WTC11 (cell line): ENCODE measurements around the gene NXN. TPM values are rescaled to one million over a fixed set of nuclear protein-coding genes. Genes with fewer than 3 reads are reported as not detected.
A peak's percentile ranks its signal among the peaks of the same experiment; 100 is the strongest.
"Not testable (repeated sequence)": the region's sequence is repeated elsewhere in the genome, so short reads cannot be mapped to it uniquely, and the experiment has no call there.

Experiments used
- ATAC-seq: fragments of 200-7000 bp; cut with Tn5 transposase; 2 replicates; pipeline ENCODE4 v1.10.0; 2021; ENCODE audit warnings: mild to moderate bottlenecking, moderate library complexity
- CTCF ChIA-PET: fragments of 300-600 bp; sonication (Branson Sonifier 250); formaldehyde crosslinking; loops from one replicate; lab custom pipeline; 2021; ENCODE audit warnings: antibody characterized with exemption; lab: Charles Lee
- POLR2A ChIA-PET: fragments of 350-600 bp; sonication (Branson Sonifier 250); formaldehyde crosslinking; loops from one replicate; lab custom pipeline; 2021; ENCODE audit warnings: antibody characterized with exemption; lab: Charles Lee
- DNase-seq: peaks from one replicate; pipeline ENCODE4 v3.0.0; 2021; ENCODE audit warnings: low spot score
- H3K27ac Mint-ChIP-seq: 2 replicates; pipeline ENCODE4 v1.8.0; 2021; ENCODE audit warnings: mixed read lengths
- H3K27me3 Mint-ChIP-seq: 2 replicates; pipeline ENCODE4 v1.8.0; 2021; ENCODE audit warnings: low read depth, mild to moderate bottlenecking, moderate library complexity, mixed read lengths
- H3K36me3 Mint-ChIP-seq: 2 replicates; pipeline ENCODE4 v1.8.0; 2021; ENCODE audit warnings: mixed read lengths
- H3K4me1 Mint-ChIP-seq: 2 replicates; pipeline ENCODE4 v1.8.0; 2022; ENCODE audit warnings: mixed read lengths
- H3K4me3 Mint-ChIP-seq: 2 replicates; pipeline ENCODE4 v1.8.0; 2021; ENCODE audit warnings: mild to moderate bottlenecking, moderate library complexity, mixed read lengths
- H3K9me3 Mint-ChIP-seq: 2 replicates; pipeline ENCODE4 v1.8.0; 2021; ENCODE audit warnings: mixed read lengths
- ATF1 ChIP-seq: sonication (generic); formaldehyde crosslinking; IDR thresholded peaks from 2 replicates; pipeline ENCODE4 v1.8.1; 2023; ENCODE audit warnings: mild to moderate bottlenecking, moderate library complexity, missing genetic modification reagents
- CBFB ChIP-seq: sonication (generic); formaldehyde crosslinking; IDR thresholded peaks from 2 replicates; pipeline ENCODE4 v1.8.1; 2022; ENCODE audit warnings: mild to moderate bottlenecking, low read depth, missing genetic modification reagents
- CREB1 ChIP-seq: sonication (generic); formaldehyde crosslinking; IDR thresholded peaks from 2 replicates; pipeline ENCODE4 v1.8.0; 2023; ENCODE audit warnings: mild to moderate bottlenecking, missing genetic modification reagents
- EMX1 ChIP-seq: fragments of 250-450 bp; sonication (Bioruptor Pico); IDR thresholded peaks from 2 replicates; pipeline ENCODE4 v1.8.0; 2021; ENCODE audit warnings: mild to moderate bottlenecking
- ESRRA ChIP-seq: sonication (generic); formaldehyde crosslinking; IDR thresholded peaks from 2 replicates; pipeline ENCODE4 v1.8.1; 2022; ENCODE audit warnings: mild to moderate bottlenecking, missing genetic modification reagents, borderline replicate concordance
- ETV6 ChIP-seq: sonication (generic); formaldehyde crosslinking; IDR thresholded peaks from 2 replicates; pipeline ENCODE4 v1.8.1; 2022; ENCODE audit warnings: mild to moderate bottlenecking, missing genetic modification reagents
- GTF2I ChIP-seq: fragments of 250-450 bp; sonication (Bioruptor Pico); conservative IDR thresholded peaks from 2 replicates; pipeline ENCODE4 v1.4.0; 2021; ENCODE audit warnings: mild to moderate bottlenecking
- JAZF1 ChIP-seq: fragments of 250-450 bp; sonication (Bioruptor Pico); IDR thresholded peaks from 2 replicates; pipeline ENCODE4 v1.9.0; 2021; ENCODE audit warnings: moderate library complexity, mild to moderate bottlenecking, inconsistent platforms
- JUN ChIP-seq: sonication (generic); formaldehyde crosslinking; IDR thresholded peaks from 2 replicates; pipeline ENCODE4 v1.8.0; 2023; ENCODE audit warnings: mild to moderate bottlenecking, missing genetic modification reagents
- KAT7 ChIP-seq: sonication (generic); formaldehyde crosslinking; IDR thresholded peaks from 2 replicates; pipeline ENCODE4 v1.8.1; 2023; ENCODE audit warnings: missing genetic modification reagents, mild to moderate bottlenecking, borderline replicate concordance
- MXD4 ChIP-seq: fragments of 250-450 bp; sonication (Bioruptor Pico); IDR thresholded peaks from 2 replicates; pipeline ENCODE4 v1.8.0; 2021; ENCODE audit warnings: mild to moderate bottlenecking, moderate library complexity, borderline replicate concordance
- NFATC4 ChIP-seq: fragments of 250-450 bp; sonication (Bioruptor Pico); IDR thresholded peaks from 2 replicates; pipeline ENCODE4 v1.9.0; 2021; ENCODE audit warnings: mild to moderate bottlenecking
- NFE2L1 ChIP-seq: sonication (generic); formaldehyde crosslinking; IDR thresholded peaks from 2 replicates; pipeline ENCODE4 v1.8.1; 2023; ENCODE audit warnings: missing genetic modification reagents
- NR1H2 ChIP-seq: sonication (generic); formaldehyde crosslinking; IDR thresholded peaks from 2 replicates; pipeline ENCODE4 v1.9.0; 2021; ENCODE audit warnings: mild to moderate bottlenecking, moderate library complexity, missing genetic modification reagents
- NR2C2 ChIP-seq: sonication (generic); formaldehyde crosslinking; IDR thresholded peaks from 2 replicates; pipeline ENCODE4 v1.8.0; 2022; ENCODE audit warnings: mild to moderate bottlenecking, missing genetic modification reagents
- SMAD3 ChIP-seq: sonication (generic); formaldehyde crosslinking; IDR thresholded peaks from 2 replicates; pipeline ENCODE4 v1.8.0; 2022; ENCODE audit warnings: missing genetic modification reagents, mild to moderate bottlenecking, borderline replicate concordance
- TP53 ChIP-seq: sonication (generic); formaldehyde crosslinking; IDR thresholded peaks from 2 replicates; pipeline ENCODE4 v1.8.1; 2023; ENCODE audit warnings: mild to moderate bottlenecking, missing genetic modification reagents
- ZNF121 ChIP-seq: sonication (generic); formaldehyde crosslinking; IDR thresholded peaks from 2 replicates; pipeline ENCODE4 v1.8.0; 2023; ENCODE audit warnings: missing genetic modification reagents
- ZNF232 ChIP-seq: sonication (generic); formaldehyde crosslinking; IDR thresholded peaks from 2 replicates; pipeline ENCODE4 v1.8.0; 2022; ENCODE audit warnings: mild to moderate bottlenecking, missing genetic modification reagents
- ZNF263 ChIP-seq: sonication (generic); formaldehyde crosslinking; IDR thresholded peaks from 2 replicates; pipeline ENCODE4 v1.8.1; 2022; ENCODE audit warnings: low read depth, mild to moderate bottlenecking, moderate library complexity, missing genetic modification reagents
- ZNF416 ChIP-seq: fragments of 250-450 bp; sonication (Bioruptor Pico); IDR thresholded peaks from 2 replicates; pipeline ENCODE4 v1.9.0; 2021; ENCODE audit warnings: mild to moderate bottlenecking, inconsistent platforms
- ZSCAN18 ChIP-seq: fragments of 250-450 bp; sonication (Bioruptor Pico); IDR thresholded peaks from 2 replicates; pipeline ENCODE4 v2.1.2; 2022; ENCODE audit warnings: mild to moderate bottlenecking, moderate library complexity
- total RNA-seq: library from RNA; stranded (reverse); gene quantifications from 3 replicates; pipeline ENCODE4 v1.2.3, GENCODE V29; 2021
- TF ChIP-seq, protein P1 (sequence below): sonication (generic); formaldehyde crosslinking; IDR thresholded peaks from 2 replicates; pipeline ENCODE4 v1.8.0; 2022; ENCODE audit warnings: mild to moderate bottlenecking, missing genetic modification reagents
- TF ChIP-seq, protein P2 (sequence below): sonication (generic); formaldehyde crosslinking; IDR thresholded peaks from 2 replicates; pipeline ENCODE4 v1.8.1; 2022; ENCODE audit warnings: low read depth, mild to moderate bottlenecking, moderate library complexity, missing genetic modification reagents, borderline replicate concordance
- TF ChIP-seq, protein P3 (sequence below): fragments of 250-450 bp; sonication (Bioruptor Pico); IDR thresholded peaks from 2 replicates; pipeline ENCODE4 v1.9.0; 2021; ENCODE audit warnings: mild to moderate bottlenecking
- TF ChIP-seq, protein P4 (sequence below): sonication (generic); formaldehyde crosslinking; IDR thresholded peaks from 2 replicates; pipeline ENCODE4 v1.8.0; 2022; ENCODE audit warnings: mild to moderate bottlenecking, missing genetic modification reagents
- TF ChIP-seq, protein P5 (sequence below): sonication (generic); formaldehyde crosslinking; IDR thresholded peaks from 2 replicates; pipeline ENCODE4 v1.8.1; 2023; ENCODE audit warnings: mild to moderate bottlenecking, missing genetic modification reagents

NXN gene
- total RNA-seq, 1 experiment from 2014 or later, result 96.8 TPM

DNA sequence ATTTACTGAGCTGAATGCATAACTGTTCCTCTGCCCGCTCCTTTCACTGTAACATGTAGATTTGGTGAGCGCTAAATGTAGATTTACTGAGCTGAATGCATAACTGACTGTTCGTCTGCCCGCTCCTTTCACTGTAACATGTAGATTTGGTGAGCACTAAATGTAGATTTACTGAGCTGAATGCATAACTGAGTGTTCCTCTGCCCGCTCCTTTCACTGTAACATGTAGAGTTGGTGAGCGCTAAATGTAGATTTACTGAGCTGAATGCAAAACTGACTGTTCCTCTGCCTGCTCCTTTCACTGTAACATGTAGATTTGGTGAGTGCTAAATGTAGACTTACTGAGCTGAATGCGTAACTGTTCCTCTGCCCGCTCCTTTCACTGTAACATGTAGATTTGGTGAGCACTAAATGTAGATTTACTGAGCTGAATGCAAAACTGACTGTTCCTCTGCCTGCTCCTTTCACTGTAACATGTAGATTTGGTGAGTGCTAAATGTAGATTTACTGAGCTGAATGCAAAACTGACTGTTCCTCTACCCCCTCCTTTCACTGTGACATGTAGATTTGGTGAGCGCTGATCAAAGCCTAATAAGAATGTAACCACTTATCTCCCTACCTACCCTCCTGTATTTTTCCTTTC is 224.1 kb downstream of the NXN start:
- CTCF ChIA-PET, result interaction anchor here (0.9 to 2.1 kb wide), 4 partner anchors 124 to 243 kb away, joined by 3 to 8 read pairs (median 4); partner anchors contain the start of genes NXN and TIMM22
- ATAC-seq, H3K27me3 Mint-ChIP-seq: not testable (repeated sequence)

GRCh38 chr17:753418-753817 is 226.2 kb downstream of the NXN start:
- POLR2A ChIA-PET, result no interaction called here
- Mint-ChIP-seq H3K4me1 (peaks cover 25% of the 10 kb centered on the region), H3K36me3 (peaks cover 44% of the 10 kb centered on the region), H3K27me3 (no peaks in the 10 kb centered on the region), H3K9me3 (peaks cover 27% of the 10 kb centered on the region)
- CTCF ChIA-PET, result interaction anchor here (1.4 to 2.1 kb wide), 2 partner anchors 55 to 243 kb away, joined by 4 to 10 read pairs (median 8); partner anchors contain the start of gene TIMM22
- no peak for ATAC-seq
- TF ChIP-seq, protein P1, sequence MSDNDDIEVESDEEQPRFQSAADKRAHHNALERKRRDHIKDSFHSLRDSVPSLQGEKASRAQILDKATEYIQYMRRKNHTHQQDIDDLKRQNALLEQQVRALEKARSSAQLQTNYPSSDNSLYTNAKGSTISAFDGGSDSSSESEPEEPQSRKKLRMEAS, result no peak
- no peak for TF ChIP-seq ETV6 (CRISPR knock-in tag)
- TF ChIP-seq ZSCAN18 (CRISPR knock-in tag), result no peak
- TF ChIP-seq, protein P2, sequence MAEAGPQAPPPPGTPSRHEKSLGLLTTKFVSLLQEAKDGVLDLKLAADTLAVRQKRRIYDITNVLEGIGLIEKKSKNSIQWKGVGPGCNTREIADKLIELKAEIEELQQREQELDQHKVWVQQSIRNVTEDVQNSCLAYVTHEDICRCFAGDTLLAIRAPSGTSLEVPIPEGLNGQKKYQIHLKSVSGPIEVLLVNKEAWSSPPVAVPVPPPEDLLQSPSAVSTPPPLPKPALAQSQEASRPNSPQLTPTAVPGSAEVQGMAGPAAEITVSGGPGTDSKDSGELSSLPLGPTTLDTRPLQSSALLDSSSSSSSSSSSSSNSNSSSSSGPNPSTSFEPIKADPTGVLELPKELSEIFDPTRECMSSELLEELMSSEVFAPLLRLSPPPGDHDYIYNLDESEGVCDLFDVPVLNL, result no peak
- no peak for TF ChIP-seq CREB1
- TF ChIP-seq ESRRA (CRISPR knock-in tag), result no peak
- no peak for TF ChIP-seq EMX1 (CRISPR knock-in tag)
- TF ChIP-seq CBFB, result no peak
- TF ChIP-seq NR2C2 (CRISPR knock-in tag), result no peak
- no peak for TF ChIP-seq ZNF416 (CRISPR knock-in tag)
- TF ChIP-seq, protein P3, sequence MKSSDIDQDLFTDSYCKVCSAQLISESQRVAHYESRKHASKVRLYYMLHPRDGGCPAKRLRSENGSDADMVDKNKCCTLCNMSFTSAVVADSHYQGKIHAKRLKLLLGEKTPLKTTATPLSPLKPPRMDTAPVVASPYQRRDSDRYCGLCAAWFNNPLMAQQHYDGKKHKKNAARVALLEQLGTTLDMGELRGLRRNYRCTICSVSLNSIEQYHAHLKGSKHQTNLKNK (CRISPR knock-in tag), result no peak
- no peak for TF ChIP-seq NFE2L1 (CRISPR knock-in tag)
- TF ChIP-seq ZNF263 (CRISPR knock-in tag), result no peak
- no peak for TF ChIP-seq KAT7 (CRISPR knock-in tag)
- TF ChIP-seq JUN (CRISPR knock-in tag), result no peak
- no peak for TF ChIP-seq GTF2I (CRISPR knock-in tag)
- TF ChIP-seq NR1H2 (CRISPR knock-in tag), result no peak
- TF ChIP-seq JAZF1 (CRISPR knock-in tag), result no peak
- TF ChIP-seq, all 79 proteins: peak for 0
- peak overlapping the region; percentile 6; the same call in 1 of the 2 replicates for H3K4me3 Mint-ChIP-seq
- no peak overlapping the region for H3K27ac Mint-ChIP-seq
- no peak for DNase-seq

More for the DNA sequence above, 224.1 kb downstream of the NXN start:
- H3K9me3 Mint-ChIP-seq, result peaks cover 12% of the 10 kb centered on the region
- not testable (repeated sequence) for H3K4me3 Mint-ChIP-seq
- H3K4me1 Mint-ChIP-seq, result peaks cover 24% of the 10 kb centered on the region
- peak; percentile 96 for TF ChIP-seq ZNF232 (CRISPR knock-in tag)
- TF ChIP-seq, all 79 proteins: peak for 1; not testable (repeated sequence) for 78
- DNase-seq, POLR2A ChIA-PET: not testable (repeated sequence)
- Mint-ChIP-seq H3K36me3 (peaks cover 43% of the 10 kb centered on the region), H3K27ac (peak overlapping the region; percentile 35)

DNA sequence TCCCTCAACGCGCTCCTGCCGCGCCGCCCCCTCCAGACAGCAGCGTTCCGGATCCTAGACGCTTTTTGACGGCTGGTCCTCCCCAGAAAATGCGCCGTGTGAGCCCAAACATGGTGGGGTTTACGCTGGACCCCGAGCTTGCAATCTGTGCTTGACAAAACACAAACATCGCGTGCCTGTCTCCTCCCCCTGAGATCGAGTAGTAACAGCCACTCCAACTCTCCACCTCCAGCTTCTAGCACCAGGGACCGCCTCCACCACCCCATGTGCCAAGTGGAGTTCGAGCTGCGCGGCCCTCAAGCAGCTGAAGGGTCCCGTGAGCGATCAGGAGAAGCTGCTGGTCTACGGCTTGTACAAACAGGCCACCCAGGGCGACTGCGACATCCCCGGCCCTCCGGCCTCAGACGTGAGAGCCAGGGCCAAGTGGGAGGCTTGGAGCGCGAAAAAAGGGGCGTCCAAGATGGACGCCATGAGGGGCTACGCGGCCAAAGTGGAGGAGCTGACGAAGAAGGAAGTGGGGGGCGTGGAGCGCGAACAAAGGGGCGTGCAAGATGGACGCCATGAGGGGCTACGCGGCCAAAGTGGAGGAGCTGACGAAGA is 226.9 kb downstream of the NXN start:
- POLR2A ChIA-PET, result no interaction called here
- Mint-ChIP-seq H3K27me3 (no peaks in the 10 kb centered on the region), H3K36me3 (peaks cover 51% of the 10 kb centered on the region), H3K4me3 (peak overlapping the region; percentile 84), H3K4me1 (peaks cover 25% of the 10 kb centered on the region), H3K27ac (peak overlapping the region; percentile 94), H3K9me3 (peaks cover 33% of the 10 kb centered on the region)
- CTCF ChIA-PET, result interaction anchor here (0.5 to 1.5 kb wide), 16 partner anchors 10 to 341 kb away, joined by 3 to 10 read pairs (median 4); partner anchors contain the start of genes NXN, TIMM22 and VPS53
- peak; percentile 37 for ATAC-seq
- peak; percentile 40 for DNase-seq
- no peak for TF ChIP-seq ATF1 (CRISPR knock-in tag)
- TF ChIP-seq NFATC4 (CRISPR knock-in tag), result no peak
- TF ChIP-seq, protein P3 (CRISPR knock-in tag), result no peak
- no peak for TF ChIP-seq EMX1 (CRISPR knock-in tag)
- TF ChIP-seq, protein P4, sequence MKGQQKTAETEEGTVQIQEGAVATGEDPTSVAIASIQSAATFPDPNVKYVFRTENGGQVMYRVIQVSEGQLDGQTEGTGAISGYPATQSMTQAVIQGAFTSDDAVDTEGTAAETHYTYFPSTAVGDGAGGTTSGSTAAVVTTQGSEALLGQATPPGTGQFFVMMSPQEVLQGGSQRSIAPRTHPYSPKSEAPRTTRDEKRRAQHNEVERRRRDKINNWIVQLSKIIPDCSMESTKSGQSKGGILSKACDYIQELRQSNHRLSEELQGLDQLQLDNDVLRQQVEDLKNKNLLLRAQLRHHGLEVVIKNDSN, result 0 out of 2 replicates have a peak, but pooled peaks have one; percentile 30
- no peak for TF ChIP-seq SMAD3 (CRISPR knock-in tag)
- no peak for TF ChIP-seq MXD4 (CRISPR knock-in tag)
- TF ChIP-seq, protein P5, sequence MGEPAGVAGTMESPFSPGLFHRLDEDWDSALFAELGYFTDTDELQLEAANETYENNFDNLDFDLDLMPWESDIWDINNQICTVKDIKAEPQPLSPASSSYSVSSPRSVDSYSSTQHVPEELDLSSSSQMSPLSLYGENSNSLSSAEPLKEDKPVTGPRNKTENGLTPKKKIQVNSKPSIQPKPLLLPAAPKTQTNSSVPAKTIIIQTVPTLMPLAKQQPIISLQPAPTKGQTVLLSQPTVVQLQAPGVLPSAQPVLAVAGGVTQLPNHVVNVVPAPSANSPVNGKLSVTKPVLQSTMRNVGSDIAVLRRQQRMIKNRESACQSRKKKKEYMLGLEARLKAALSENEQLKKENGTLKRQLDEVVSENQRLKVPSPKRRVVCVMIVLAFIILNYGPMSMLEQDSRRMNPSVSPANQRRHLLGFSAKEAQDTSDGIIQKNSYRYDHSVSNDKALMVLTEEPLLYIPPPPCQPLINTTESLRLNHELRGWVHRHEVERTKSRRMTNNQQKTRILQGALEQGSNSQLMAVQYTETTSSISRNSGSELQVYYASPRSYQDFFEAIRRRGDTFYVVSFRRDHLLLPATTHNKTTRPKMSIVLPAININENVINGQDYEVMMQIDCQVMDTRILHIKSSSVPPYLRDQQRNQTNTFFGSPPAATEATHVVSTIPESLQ (CRISPR knock-in tag), result no peak
- 0 out of 2 replicates have a peak, but pooled peaks have one; percentile 38 for TF ChIP-seq TP53 (CRISPR knock-in tag)
- TF ChIP-seq ZNF121 (CRISPR knock-in tag), result no peak
